T-helper 17 cell (primary cell): ENCODE measurements around the gene SYT17. TPM values are rescaled to one million over a fixed set of nuclear protein-coding genes. Genes with fewer than 3 reads are reported as not detected.

Experiments used
- ATAC-seq: fragments of 150-1000 bp; cut with Tn5 transposase; 2 replicates; pipeline ENCODE4 v1.10.0; 2021; ENCODE audit warnings: mild to moderate bottlenecking, moderate library complexity
- DNase-seq, 3 donors: peaks; one replicate each; pipeline versions ENCODE4 v3.0.0 to v3.0.0-alpha.2; 2020 to 2021
- H3K9me3 ChIP-seq: one replicate; pipeline ENCODE4 v1.7.0; 2013; ENCODE audit warnings: low read length, mild to moderate bottlenecking; ENCODE audit not compliant: control insufficient read depth, poor library complexity, severe bottlenecking
- H3K27ac Mint-ChIP-seq: one replicate; pipeline ENCODE4 v1.8.0; 2022; ENCODE audit warnings: mild to moderate bottlenecking, moderate library complexity, mixed read lengths
- H3K27me3 Mint-ChIP-seq: one replicate; pipeline ENCODE4 v1.8.0; 2022; ENCODE audit warnings: mixed read lengths
- H3K36me3 Mint-ChIP-seq: one replicate; pipeline ENCODE4 v1.8.0; 2022; ENCODE audit warnings: low read depth, mixed read lengths
- H3K4me1 Mint-ChIP-seq: one replicate; pipeline ENCODE4 v1.8.0; 2022; ENCODE audit warnings: mild to moderate bottlenecking, mixed read lengths
- H3K4me3 Mint-ChIP-seq: one replicate; pipeline ENCODE4 v1.8.0; 2022; ENCODE audit warnings: mild to moderate bottlenecking, moderate library complexity, mixed read lengths
- total RNA-seq, 4 donors: library from RNA in 2 of 4; stranded (reverse) in 2 of 4; gene quantifications; one replicate each; pipeline ENCODE4 v1.2.3 and lab custom pipeline; 2022 to 2026

The SYT17 gene
- total RNA-seq, 2 donors from 2014 or later = 0.97 TPM; not detected in 1

- Mint-ChIP-seq H3K27me3 (peaks cover 37% of the 10 kb centered on the region), H3K27ac (no peak overlapping the region), H3K4me1 (peaks cover 2% of the 10 kb centered on the region), H3K36me3 (no peaks in the 10 kb centered on the region), H3K4me3 (no peak overlapping the region)
- DNase-seq (no peak), ATAC-seq (no peak)
- H3K9me3 ChIP-seq = no peaks in the 10 kb centered on the region
Measured at GRCh38 chr16:19172098-19172780, 4.2 kb downstream of the SYT17 start.

- H3K27me3 Mint-ChIP-seq = peaks cover 37% of the 10 kb centered on the region
- H3K4me3 Mint-ChIP-seq = no peak overlapping the region
- no peaks in the 10 kb centered on the region for H3K9me3 ChIP-seq
- DNase-seq = no peak
- no peak for ATAC-seq
- H3K27ac Mint-ChIP-seq = no peak overlapping the region
- peaks cover 2% of the 10 kb centered on the region for H3K4me1 Mint-ChIP-seq
- no peaks in the 10 kb centered on the region for H3K36me3 Mint-ChIP-seq
Measured at GRCh38 chr16:19173059-19173458, 5.0 kb downstream of the SYT17 start.

DNA sequence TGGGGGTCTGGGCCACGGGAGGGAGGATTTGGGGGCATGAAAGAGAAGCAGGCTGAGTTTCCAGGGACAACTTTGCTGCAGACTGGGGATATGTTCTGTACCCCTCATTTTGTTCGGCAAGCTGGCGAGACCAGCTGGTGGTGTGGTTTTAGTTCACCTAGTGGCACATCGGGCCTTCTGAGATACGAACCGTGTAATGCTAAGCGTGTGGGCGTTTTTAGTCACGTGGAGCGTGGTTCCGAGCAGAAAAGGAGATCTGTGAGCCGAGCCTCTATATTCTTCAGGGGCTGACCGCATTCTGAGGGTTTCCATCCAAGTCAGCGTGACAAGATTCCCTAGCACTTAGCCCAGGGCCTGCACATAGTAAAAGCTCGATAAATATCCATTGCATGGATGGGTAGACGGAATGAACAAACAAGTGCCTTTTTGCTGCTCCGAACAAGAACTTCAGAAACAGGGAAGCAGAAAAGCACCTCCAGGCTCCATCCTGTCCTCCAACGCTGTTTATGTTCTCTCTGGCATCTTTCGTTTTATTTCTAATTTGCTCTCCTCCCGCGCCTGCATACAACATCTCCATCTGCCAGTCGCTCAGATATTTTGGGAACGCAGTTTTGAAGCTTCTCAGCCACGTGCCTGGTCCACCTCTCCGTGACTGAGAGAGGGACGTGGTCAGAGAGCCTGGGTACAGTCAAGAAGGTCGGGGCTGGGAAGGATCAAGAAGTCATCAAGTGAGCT, 5.8 kb downstream of the SYT17 start:
- H3K27me3 Mint-ChIP-seq = peaks cover 37% of the 10 kb centered on the region
- DNase-seq = no peak

GRCh38 chr16:19174478-19174877, 6.4 kb downstream of the SYT17 start:
- peaks cover under 1% of the 10 kb centered on the region for H3K4me1 Mint-ChIP-seq
- peaks cover 36% of the 10 kb centered on the region for H3K27me3 Mint-ChIP-seq
- H3K36me3 Mint-ChIP-seq = no peaks in the 10 kb centered on the region
- ATAC-seq (no peak), DNase-seq (no peak)
- H3K27ac Mint-ChIP-seq = no peak overlapping the region
- no peak overlapping the region for H3K4me3 Mint-ChIP-seq
- H3K9me3 ChIP-seq = no peaks in the 10 kb centered on the region

More for the DNA sequence above, 5.8 kb downstream of the SYT17 start:
- no peaks in the 10 kb centered on the region for H3K36me3 Mint-ChIP-seq
- H3K27ac Mint-ChIP-seq = no peak overlapping the region
- peaks cover 2% of the 10 kb centered on the region for H3K4me1 Mint-ChIP-seq
- no peak for ATAC-seq
- no peaks in the 10 kb centered on the region for H3K9me3 ChIP-seq
- H3K4me3 Mint-ChIP-seq = no peak overlapping the region

DNA sequence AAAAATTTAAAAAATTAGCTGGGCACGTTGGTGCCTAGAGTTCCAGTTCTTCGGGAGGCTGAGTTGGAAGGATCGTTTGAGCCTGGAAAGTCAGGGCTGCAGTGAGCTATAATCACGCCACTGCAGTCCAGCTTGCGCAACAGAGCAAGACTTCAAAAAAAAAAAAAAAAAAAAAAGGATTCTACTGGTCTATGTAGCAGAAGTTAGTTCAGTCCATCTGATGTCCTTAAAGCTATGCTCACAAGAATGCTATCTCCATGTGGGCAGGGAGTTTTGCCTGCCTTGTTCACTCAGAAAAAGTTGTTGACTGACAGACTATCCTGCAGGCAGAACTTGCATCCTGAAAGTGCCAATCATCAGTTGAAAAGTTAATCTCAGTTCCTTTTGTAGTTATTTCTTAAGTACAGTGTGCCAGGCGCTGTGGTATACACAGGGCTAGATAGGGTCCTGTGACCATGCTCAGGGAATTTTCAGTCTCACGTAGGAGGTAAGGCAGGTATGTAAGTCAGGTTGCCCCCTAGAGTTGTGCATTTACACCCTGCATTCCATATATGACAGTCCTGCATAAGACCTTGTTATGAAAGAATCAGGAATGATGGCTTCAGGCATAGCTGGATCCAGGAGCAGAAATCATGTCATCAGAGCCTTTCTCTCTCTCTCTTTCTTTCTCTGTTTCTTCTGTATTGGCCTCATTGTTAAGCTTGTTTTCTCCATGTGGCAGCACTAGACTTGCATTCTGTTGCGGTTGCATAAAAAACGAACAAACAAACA, 7.6 kb downstream of the SYT17 start:
- Mint-ChIP-seq H3K4me3 (no peak overlapping the region), H3K36me3 (no peaks in the 10 kb centered on the region), H3K27me3 (peaks cover 37% of the 10 kb centered on the region), H3K4me1 (no peaks in the 10 kb centered on the region), H3K27ac (no peak overlapping the region)
- H3K9me3 ChIP-seq = no peaks in the 10 kb centered on the region
- ATAC-seq = no peak
- DNase-seq = no peak

DNA sequence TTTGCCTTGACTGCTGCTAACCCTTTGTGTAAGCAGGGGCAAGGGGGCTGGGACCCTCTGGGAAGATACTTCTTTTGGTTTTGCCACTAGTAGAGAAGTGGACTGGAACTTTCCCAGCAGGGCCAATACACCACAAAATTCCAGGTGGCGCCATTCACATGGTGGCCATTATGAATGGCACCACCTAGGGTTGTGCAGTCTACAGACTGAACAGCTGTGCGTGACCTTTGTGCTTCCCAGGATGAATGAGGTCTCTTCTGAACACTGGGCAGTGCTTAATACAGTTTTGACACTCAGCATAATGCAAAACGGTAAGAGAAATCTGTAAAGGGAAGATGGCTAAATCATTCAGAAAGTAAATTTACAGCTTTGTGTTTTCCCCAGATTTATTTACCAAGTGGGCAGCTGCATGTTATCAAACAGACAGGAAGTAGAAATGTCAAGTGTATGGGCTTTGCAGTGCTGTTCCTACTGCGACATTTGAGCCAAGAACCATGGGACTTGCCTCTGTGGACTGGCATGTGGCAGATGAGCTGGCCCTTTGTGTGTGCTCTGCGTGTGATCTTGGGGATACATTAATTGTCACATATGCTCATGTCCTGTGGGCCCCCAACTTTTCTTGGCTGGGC, 9.2 kb downstream of the SYT17 start:
- ATAC-seq (no peak), DNase-seq (no peak)
- H3K36me3 Mint-ChIP-seq = no peaks in the 10 kb centered on the region
- H3K27ac Mint-ChIP-seq = no peak overlapping the region
- no peaks in the 10 kb centered on the region for H3K4me1 Mint-ChIP-seq
- no peaks in the 10 kb centered on the region for H3K9me3 ChIP-seq
- H3K4me3 Mint-ChIP-seq = no peak overlapping the region
- peaks cover 43% of the 10 kb centered on the region for H3K27me3 Mint-ChIP-seq

GRCh38 chr16:19179546-19180490, 11.8 kb downstream of the SYT17 start:
- H3K9me3 ChIP-seq = no peaks in the 10 kb centered on the region
- DNase-seq (no peak), ATAC-seq (no peak)
- Mint-ChIP-seq H3K4me3 (no peak overlapping the region), H3K36me3 (no peaks in the 10 kb centered on the region), H3K27ac (no peak overlapping the region), H3K4me1 (no peaks in the 10 kb centered on the region), H3K27me3 (peaks cover 21% of the 10 kb centered on the region)

- ATAC-seq (no peak), DNase-seq (no peak)
- H3K4me1 Mint-ChIP-seq = no peaks in the 10 kb centered on the region
- H3K27ac Mint-ChIP-seq = no peak overlapping the region
- no peak overlapping the region for H3K4me3 Mint-ChIP-seq
- H3K36me3 Mint-ChIP-seq = no peaks in the 10 kb centered on the region
- H3K9me3 ChIP-seq = no peaks in the 10 kb centered on the region
- peaks cover 20% of the 10 kb centered on the region for H3K27me3 Mint-ChIP-seq
Measured at GRCh38 chr16:19180741-19181140, 12.7 kb downstream of the SYT17 start.

DNA sequence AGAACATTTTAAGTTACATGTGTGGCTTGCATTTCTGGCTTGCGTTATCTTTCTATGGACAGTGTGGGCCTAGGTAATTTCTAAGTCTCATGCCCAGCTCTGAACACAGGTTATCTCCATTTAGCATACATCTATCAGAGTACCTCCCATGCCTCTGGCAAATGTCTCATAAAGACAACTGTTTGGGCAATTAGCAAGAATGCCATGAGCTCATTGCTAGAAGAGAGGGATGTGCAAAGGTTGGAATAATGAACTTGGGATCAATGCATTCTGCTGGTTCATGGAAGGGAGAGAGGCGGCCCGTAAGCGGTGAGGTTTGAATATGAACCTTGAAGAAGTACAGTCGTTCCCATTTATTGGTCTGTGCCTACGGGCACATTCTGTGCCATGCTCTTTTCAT, 14.4 kb downstream of the SYT17 start:
- DNase-seq (no peak), ATAC-seq (no peak)
- no peak overlapping the region for H3K4me3 Mint-ChIP-seq
- H3K27me3 Mint-ChIP-seq = peaks cover 20% of the 10 kb centered on the region
- no peaks in the 10 kb centered on the region for H3K36me3 Mint-ChIP-seq
- no peak overlapping the region for H3K27ac Mint-ChIP-seq
- H3K9me3 ChIP-seq = no peaks in the 10 kb centered on the region
- no peaks in the 10 kb centered on the region for H3K4me1 Mint-ChIP-seq

DNA sequence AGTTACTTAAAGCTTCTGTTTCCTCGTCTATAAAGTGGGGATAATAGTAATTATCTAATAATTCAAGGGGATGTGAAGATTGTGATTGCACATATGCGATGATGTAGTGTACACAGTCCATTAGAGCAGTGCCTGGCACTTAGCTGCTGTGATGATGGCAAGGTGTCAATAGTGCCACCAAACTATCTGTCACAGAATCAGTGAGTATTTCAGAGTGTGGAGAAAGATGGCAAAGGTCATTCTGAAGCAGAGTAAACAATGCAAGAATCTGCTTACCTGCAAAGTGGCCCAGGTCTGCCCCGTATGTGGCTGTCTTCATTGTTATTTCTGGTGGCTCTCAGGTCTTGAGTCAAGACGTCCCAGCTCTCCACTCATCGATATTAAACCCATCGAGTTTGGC, 15.1 kb downstream of the SYT17 start:
- H3K4me1 Mint-ChIP-seq = no peaks in the 10 kb centered on the region
- no peaks in the 10 kb centered on the region for H3K36me3 Mint-ChIP-seq
- ATAC-seq (no peak), DNase-seq (no peak)
- no peak overlapping the region for H3K27ac Mint-ChIP-seq
- H3K9me3 ChIP-seq = no peaks in the 10 kb centered on the region
- peaks cover 20% of the 10 kb centered on the region for H3K27me3 Mint-ChIP-seq
- no peak overlapping the region for H3K4me3 Mint-ChIP-seq

- Mint-ChIP-seq H3K27me3 (peaks cover 13% of the 10 kb centered on the region), H3K4me3 (no peak overlapping the region), H3K4me1 (no peaks in the 10 kb centered on the region), H3K27ac (no peak overlapping the region), H3K36me3 (no peaks in the 10 kb centered on the region)
- DNase-seq (no peak), ATAC-seq (no peak)
- H3K9me3 ChIP-seq = no peaks in the 10 kb centered on the region
Measured at GRCh38 chr16:19184823-19185509, 16.9 kb downstream of the SYT17 start.

- Mint-ChIP-seq H3K27ac (no peak overlapping the region), H3K36me3 (no peaks in the 10 kb centered on the region), H3K4me3 (no peak overlapping the region), H3K4me1 (no peaks in the 10 kb centered on the region), H3K27me3 (peaks cover 9% of the 10 kb centered on the region)
- DNase-seq (no peak), ATAC-seq (no peak)
- no peaks in the 10 kb centered on the region for H3K9me3 ChIP-seq
Measured at GRCh38 chr16:19185510-19185851, 17.4 kb downstream of the SYT17 start.
